Effector memory CD8-positive, alpha-beta T cell (primary cell): Measurements from ENCODE around the gene MTCL1.

ENCODE experiments used
- ATAC-seq: fragments of 150-1000 bp; cut with Tn5 transposase; replicated peaks from 2 replicates; pipeline ENCODE4 v1.10.0; 2021; ENCODE audit warnings: mild to moderate bottlenecking, moderate library complexity
- DNase-seq, 3 experiments: peaks; one replicate each; pipeline ENCODE4 v3.0.0; 2021
- H3K27ac Mint-ChIP-seq, 2 donors: one replicate each; pipeline ENCODE4 v1.8.0; 2022; ENCODE audit warnings: mild to moderate bottlenecking in 2 of 2, mixed read lengths in 2 of 2, moderate library complexity in 2 of 2
- H3K27me3 Mint-ChIP-seq, 2 donors: one replicate each; pipeline ENCODE4 v1.8.0; 2022; ENCODE audit warnings: mixed read lengths in 2 of 2
- H3K36me3 Mint-ChIP-seq: one replicate; pipeline ENCODE4 v1.8.0; 2022; ENCODE audit warnings: mild to moderate bottlenecking, moderate library complexity, mixed read lengths; ENCODE audit not compliant: insufficient read depth
- H3K4me1 Mint-ChIP-seq, 2 donors: one replicate each; pipeline ENCODE4 v1.8.0; 2022; ENCODE audit warnings: low read depth in 2 of 2, mixed read lengths in 2 of 2
- H3K4me3 Mint-ChIP-seq, 2 donors: one replicate each; pipeline ENCODE4 v1.8.0; 2022; ENCODE audit warnings: mild to moderate bottlenecking in 2 of 2, mixed read lengths in 2 of 2, moderate library complexity in 2 of 2
- H3K9me3 Mint-ChIP-seq, 2 donors: one replicate each; pipeline ENCODE4 v1.8.0; 2022; ENCODE audit warnings: mixed read lengths in 2 of 2

MTCL1 gene

DNA sequence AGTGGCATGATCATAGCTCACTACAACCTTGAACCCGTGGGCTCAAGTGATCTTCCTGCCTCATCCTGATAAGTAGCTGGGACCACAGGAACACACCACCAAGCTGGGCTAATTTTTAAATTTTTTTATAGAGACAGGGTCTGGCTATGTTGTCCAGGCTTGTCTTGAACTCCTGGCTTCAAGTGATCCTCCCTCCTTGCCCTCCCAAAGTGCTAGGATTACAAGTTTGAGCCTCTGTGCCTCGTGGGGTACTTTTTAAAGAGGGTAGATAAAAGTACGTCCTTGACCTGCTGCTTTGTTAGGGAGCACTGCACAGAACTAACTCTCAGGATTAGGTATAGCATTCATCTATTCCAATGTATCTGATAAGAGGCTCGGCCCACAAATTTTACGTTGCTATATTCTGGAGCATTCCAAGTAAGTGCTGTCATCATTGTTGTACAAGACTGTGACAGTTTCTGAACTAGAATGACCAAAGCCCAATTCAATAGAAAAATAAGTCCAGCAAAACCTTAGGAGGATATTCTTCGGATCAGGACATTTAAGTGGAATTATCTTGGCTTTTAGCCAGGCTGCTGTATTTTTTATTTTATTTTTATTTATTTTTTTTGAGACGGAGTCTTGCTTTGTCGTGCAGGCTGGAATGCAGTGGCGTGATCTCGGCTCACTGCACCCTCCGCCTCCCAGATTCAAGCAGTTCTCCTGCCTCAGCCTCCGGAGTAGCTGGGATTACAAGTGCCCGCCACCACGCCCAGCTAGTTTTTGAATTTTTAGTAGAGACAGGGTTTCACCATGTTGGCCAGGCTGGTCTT lies 4.1 kb downstream of the MTCL1 start:
- Mint-ChIP-seq H3K36me3 (peaks cover 5% of the 10 kb centered on the region), H3K4me1 (peaks cover 8% of the 10 kb centered on the region in 2 donors), H3K9me3 (no peaks in the 10 kb centered on the region), H3K27ac (no peak overlapping the region), H3K4me3 (no peak overlapping the region), H3K27me3 (peaks cover 35 to 54% of the 10 kb centered on the region in 2 donors)
- ATAC-seq, result no peak
- no peak for DNase-seq

DNA sequence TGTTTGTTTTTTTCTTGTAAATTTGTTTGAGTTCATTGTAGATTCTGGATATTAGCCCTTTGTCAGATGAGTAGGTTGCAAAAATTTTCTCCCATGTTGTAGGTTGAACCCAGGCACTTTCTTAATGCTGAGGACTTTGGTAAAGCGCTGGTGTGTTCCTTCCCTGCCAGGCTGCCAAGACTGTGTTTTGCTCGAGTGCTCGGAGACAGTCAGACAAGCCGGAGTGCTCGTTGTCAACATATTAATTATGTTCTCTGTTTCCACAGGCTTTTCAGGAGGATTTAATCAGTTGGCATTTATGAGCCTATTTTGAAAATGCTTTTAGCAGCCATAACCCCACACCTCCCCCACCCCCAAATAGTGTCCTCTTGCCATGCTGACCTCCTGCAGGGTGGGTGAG lies 6.4 kb downstream of the MTCL1 start:
- no peaks in the 10 kb centered on the region for H3K9me3 Mint-ChIP-seq
- H3K27me3 Mint-ChIP-seq, result peaks cover 45 to 71% of the 10 kb centered on the region in 2 donors
- DNase-seq (no peak), ATAC-seq (no peak)
- H3K27ac Mint-ChIP-seq, result no peak overlapping the region
- peaks cover 5% of the 10 kb centered on the region for H3K36me3 Mint-ChIP-seq
- no peak overlapping the region for H3K4me3 Mint-ChIP-seq
- peaks cover 4% of the 10 kb centered on the region in 2 donors for H3K4me1 Mint-ChIP-seq

DNA sequence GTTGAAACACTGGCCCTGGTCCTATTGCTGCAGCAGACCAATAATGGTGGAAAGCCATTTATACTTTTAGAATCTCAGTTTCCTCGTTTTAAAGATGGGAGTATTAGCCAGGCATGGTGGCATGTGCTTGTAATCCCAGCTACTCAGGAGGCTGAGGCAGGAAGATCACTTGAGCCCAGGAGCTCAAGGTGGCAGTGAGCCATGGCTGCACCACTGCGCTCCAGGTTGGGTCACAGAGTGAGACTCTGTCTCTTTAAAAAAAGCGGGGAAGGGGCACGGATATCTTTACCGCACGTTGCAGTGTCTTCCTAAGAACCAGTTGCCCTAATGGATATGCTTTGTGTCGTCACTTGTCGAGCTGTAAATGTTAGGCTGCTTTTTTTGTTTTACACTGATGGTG lies 8.3 kb downstream of the MTCL1 start:
- H3K4me3 Mint-ChIP-seq, result no peak overlapping the region
- ATAC-seq (no peak), DNase-seq (no peak)
- H3K27me3 Mint-ChIP-seq, result peaks cover 48 to 71% of the 10 kb centered on the region in 2 donors
- H3K9me3 Mint-ChIP-seq, result no peaks in the 10 kb centered on the region
- H3K36me3 Mint-ChIP-seq, result no peaks in the 10 kb centered on the region
- no peak overlapping the region for H3K27ac Mint-ChIP-seq
- H3K4me1 Mint-ChIP-seq, result no peaks in the 10 kb centered on the region

DNA sequence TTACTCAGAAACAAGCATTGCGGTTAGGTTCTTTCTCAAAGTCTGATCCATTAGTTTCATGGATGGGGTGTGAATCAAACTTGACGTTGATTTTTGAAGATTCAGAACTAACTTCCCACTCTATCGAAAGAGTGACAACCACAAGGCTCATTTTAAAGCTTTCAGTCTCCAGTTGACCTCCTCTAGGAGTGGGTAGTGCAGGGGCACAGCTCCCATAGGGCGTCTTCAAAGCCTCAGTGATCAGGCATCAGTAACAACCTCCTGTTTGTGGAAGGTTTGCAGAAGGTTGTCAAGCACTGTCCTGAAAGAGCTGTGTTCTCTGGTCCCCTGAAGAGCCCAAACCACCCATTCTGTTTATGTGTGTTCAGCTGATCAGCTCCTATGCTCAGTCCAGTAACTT lies 10.2 kb downstream of the MTCL1 start:
- Mint-ChIP-seq H3K4me1 (no peaks in the 10 kb centered on the region), H3K9me3 (no peaks in the 10 kb centered on the region), H3K27me3 (peaks cover 42 to 62% of the 10 kb centered on the region in 2 donors), H3K4me3 (no peak overlapping the region), H3K27ac (no peak overlapping the region), H3K36me3 (no peaks in the 10 kb centered on the region)
- DNase-seq (no peak), ATAC-seq (no peak)

DNA sequence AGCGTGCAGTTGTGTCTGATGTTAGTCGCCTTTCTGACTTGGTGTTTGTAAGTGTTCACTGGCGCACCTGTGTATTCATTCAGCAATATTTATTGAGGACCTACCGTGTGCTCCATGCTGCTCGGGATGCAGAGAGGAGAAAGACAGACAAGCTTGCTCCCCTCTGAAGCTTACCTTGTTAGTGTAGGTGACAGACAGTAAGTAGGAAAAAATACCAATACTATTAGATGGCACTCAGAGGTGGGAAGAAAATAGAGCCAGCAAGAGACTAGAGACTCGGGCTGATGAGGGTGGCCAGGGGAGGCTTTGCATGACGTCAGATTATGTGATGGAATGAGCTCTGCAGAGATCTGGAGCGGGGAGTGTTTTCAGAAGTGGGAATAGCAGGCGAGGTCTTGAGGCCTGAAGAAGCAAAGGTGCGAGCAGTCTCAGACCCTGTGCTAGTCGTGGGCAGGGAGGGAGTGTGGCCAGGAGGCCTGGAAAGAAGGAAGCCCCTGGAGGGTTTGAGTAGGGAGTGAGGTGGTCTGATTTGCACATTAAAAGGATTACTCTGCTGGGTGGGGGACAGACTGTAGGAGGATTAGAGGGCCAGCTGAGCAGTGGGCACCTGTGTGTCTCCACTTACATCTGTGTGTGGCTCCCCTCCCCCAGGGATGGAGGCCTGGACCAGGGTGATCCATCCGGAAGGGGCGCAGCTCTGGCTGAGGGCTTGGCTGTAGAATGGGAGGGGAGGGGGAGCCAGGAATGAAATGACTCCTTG lies 11.8 kb downstream of the MTCL1 start:
- Mint-ChIP-seq H3K36me3 (no peaks in the 10 kb centered on the region), H3K27ac (no peak overlapping the region), H3K4me1 (no peaks in the 10 kb centered on the region), H3K27me3 (peaks cover 42 to 60% of the 10 kb centered on the region in 2 donors), H3K9me3 (no peaks in the 10 kb centered on the region), H3K4me3 (no peak overlapping the region)
- ATAC-seq (no peak), DNase-seq (no peak)

DNA sequence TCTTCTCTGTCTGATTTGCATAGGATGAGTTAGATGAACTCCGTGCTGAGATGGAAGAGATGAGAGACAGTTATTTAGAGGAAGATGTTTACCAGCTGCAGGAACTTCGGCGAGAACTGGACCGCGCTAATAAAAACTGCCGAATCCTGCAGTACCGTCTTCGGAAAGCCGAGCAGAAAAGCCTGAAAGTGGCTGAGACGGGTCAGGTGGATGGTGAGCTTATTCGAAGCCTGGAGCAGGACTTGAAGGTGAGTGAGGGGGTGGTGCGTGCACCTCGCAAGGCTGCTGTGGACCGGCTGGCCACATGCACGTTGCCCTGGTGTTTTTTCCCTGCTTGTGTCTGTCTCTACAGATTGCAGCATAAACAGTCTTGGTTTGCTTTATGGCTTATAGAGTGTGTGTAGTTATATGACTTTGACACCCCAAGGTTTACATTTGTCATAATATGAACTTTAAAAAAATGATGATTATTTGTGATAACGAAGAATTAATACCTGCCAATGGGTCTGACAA lies 13.1 kb downstream of the MTCL1 start:
- Mint-ChIP-seq H3K9me3 (no peaks in the 10 kb centered on the region), H3K36me3 (no peaks in the 10 kb centered on the region), H3K27me3 (peaks cover 42 to 52% of the 10 kb centered on the region in 2 donors), H3K4me1 (no peaks in the 10 kb centered on the region), H3K4me3 (no peak overlapping the region), H3K27ac (no peak overlapping the region)
- ATAC-seq (no peak), DNase-seq (no peak)

DNA sequence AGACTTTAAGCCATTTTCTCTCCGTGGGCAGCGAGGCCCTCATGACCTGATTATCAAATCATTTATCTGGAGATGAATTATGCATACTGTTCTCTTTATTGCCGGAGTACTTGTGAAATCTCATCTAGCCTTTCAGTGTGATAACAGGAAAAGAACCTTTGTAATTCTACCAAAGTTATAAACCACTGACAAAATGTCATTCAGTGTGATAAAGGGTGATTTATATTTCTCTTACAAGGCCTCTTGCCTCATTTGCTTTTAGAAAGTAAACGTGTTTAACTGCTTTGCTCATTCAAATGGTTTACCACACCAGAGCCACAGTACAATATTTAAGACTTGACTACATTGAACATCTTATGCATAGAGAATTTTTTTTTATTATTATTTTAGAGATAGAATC lies 13.8 kb downstream of the MTCL1 start:
- Mint-ChIP-seq H3K4me3 (no peak overlapping the region), H3K36me3 (no peaks in the 10 kb centered on the region), H3K27me3 (peaks cover 34 to 45% of the 10 kb centered on the region in 2 donors), H3K27ac (no peak overlapping the region), H3K4me1 (no peaks in the 10 kb centered on the region), H3K9me3 (no peaks in the 10 kb centered on the region)
- ATAC-seq (no peak), DNase-seq (no peak)

DNA sequence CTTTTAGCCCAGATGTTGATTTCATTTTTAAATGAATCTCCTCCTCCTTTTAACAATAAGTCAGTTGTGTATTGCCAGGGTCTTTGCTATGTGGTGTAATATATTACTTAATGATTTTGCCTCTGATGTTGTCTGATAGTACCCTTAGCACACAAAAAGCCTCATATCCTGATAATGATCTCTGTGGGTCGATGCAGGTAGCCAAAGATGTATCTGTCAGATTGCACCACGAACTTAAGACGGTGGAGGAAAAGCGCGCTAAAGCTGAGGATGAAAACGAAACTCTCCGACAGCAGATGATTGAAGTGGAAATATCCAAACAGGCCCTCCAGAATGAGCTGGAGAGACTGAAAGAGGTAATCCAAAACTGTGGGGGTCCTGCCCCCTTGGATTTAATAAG lies 14.8 kb downstream of the MTCL1 start:
- Mint-ChIP-seq H3K36me3 (no peaks in the 10 kb centered on the region), H3K9me3 (no peaks in the 10 kb centered on the region), H3K27ac (no peak overlapping the region), H3K27me3 (peaks cover 30 to 35% of the 10 kb centered on the region in 2 donors), H3K4me3 (no peak overlapping the region), H3K4me1 (no peaks in the 10 kb centered on the region)
- no peak for DNase-seq
- no peak for ATAC-seq

DNA sequence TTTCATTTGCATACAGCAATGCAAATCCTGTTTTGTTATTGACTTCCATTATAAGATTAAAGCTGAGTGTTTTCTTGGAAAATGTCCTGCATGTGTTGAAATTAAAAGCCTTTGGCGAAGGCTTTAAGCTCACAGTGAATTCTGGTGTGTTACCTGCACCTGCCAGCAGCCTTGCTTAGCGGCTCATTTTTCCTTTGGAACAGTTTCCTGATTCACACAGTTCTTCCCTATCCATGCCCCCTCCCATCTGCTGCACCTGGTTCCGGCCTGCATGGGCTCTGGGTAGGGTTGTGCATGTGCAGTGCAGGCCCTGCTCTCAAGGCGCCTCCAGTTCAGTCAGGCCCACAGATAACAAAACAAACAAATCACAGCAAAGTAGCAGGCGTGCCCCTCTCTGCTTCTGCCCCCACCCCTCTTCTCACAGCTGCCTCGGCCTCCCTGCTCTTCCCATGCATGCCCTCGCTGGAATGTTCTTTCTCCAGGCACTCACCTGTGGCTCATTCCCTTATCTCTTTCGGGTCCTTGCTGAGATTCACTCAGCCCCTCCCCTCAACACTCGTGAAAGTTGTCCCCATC lies 15.8 kb downstream of the MTCL1 start:
- Mint-ChIP-seq H3K4me3 (no peak overlapping the region), H3K27me3 (peaks cover 23 to 25% of the 10 kb centered on the region in 2 donors), H3K36me3 (no peaks in the 10 kb centered on the region), H3K9me3 (peaks cover 0 to under 1% of the 10 kb centered on the region in 2 donors), H3K4me1 (no peaks in the 10 kb centered on the region), H3K27ac (no peak overlapping the region)
- ATAC-seq, result no peak
- no peak for DNase-seq

DNA sequence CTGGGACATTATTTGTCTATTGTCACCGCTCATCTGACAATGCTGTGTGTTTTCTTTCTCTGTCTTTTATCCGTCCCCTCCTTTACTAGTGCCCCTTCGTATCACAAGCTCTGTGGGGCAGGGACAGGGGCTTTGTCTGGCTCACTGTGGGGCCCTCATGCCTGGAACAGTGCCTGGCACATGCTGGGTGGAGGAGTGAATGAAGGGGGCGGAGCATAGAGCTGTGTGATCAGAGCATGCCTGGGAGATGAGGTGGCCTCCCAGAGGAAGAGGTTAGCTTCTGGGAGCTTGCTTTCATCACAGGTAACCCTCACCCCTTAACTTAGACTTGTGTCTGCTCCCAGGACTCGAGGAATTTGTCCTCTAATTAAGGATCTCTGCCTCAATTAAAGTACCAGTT lies 16.4 kb downstream of the MTCL1 start:
- Mint-ChIP-seq H3K36me3 (no peaks in the 10 kb centered on the region), H3K4me3 (no peak overlapping the region), H3K27me3 (peaks cover 18 to 20% of the 10 kb centered on the region in 2 donors), H3K9me3 (peaks cover 0 to 1% of the 10 kb centered on the region in 2 donors), H3K27ac (no peak overlapping the region), H3K4me1 (no peaks in the 10 kb centered on the region)
- DNase-seq (no peak), ATAC-seq (no peak)

DNA sequence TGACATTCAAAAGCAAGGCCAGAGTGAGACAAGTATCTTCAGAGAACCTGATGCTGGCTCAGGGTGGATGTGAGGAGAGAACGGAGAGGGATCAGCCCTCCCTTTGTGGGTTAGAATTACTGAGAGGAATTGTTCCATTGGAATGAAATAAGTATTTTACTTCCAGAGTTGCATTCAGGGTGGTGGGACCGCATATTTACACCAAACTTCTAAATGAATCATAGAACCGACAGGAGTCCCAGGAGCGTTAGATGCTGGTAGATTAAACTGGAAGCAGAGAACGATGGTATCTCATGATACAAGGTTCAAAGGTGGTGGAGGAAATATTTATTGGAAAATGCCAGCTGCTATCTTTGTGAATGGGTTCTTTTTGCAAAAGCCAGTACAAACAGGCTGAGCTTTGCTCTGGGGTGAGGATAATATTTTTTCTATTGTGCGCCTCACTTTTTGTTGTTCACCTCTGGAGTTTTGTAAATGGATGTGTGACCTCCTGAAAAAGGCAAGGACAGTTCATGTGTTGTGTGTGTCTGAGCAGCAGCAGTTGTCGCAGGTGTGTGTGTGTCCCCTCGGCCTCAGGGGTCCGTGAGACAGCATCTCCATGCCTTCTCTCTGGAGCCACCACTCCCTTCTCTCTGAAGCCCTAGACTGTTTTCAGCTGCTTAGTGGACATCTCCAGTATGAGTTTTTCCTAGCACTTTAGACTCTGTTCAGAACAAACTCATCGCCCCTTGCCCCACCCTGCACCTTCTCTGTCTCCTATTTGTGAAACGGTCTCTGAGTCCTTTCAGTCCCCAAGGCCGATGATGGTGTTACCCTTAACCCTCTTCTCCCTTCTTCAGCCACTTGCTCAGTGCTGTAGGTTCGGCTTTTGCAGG lies 17.8 kb downstream of the MTCL1 start:
- ATAC-seq (no peak), DNase-seq (no peak)

DNA sequence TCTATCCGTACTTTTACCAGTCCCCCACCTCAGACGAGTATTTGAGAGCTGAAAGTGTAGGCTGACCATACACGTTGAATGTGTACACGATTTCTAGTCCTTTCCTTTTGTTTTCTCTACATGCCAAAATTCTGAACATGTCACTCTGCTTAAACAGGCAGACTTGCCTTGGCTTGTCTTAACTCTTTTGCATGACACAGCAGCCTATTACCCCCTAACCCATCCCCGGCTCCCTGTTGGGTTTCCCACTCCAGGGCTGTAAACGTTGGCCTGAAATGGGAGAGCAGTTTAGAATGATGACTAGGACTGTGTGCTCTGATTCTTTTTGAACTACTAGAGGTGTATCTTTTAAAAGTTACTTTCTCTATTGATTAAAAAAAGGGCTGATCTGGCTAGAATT lies 19.1 kb downstream of the MTCL1 start:
- ATAC-seq (no peak), DNase-seq (no peak)
- Mint-ChIP-seq H3K36me3 (peaks cover 6% of the 10 kb centered on the region), H3K27ac (no peak overlapping the region), H3K27me3 (no peaks in the 10 kb centered on the region), H3K4me1 (no peaks in the 10 kb centered on the region), H3K9me3 (peaks cover 0 to 1% of the 10 kb centered on the region in 2 donors), H3K4me3 (no peak overlapping the region)

More for the DNA sequence above, 17.8 kb downstream of the MTCL1 start:
- Mint-ChIP-seq H3K36me3 (peaks cover 3% of the 10 kb centered on the region), H3K27ac (no peak overlapping the region), H3K27me3 (peaks cover 3 to 5% of the 10 kb centered on the region in 2 donors), H3K4me1 (no peaks in the 10 kb centered on the region), H3K9me3 (peaks cover 0 to 1% of the 10 kb centered on the region in 2 donors), H3K4me3 (no peak overlapping the region)

DNA sequence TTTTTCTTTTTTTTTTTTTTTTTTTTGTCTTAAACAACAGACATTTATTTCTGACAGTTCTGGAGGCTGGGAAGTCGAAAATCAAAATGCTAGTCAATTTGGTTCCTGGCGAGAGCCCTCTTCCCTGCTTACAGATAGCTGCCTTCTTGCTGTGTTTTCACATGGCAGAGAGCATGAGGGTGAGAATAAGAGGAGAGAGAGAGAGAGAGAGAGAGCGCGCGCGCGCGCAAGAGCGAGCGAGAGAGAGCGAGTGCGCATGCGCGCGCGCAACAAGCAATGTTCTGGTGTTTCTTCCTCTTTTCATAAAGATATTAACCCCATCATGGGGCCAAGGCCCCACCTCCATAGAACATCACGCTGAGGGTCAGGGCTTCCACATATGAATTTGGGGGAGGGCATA lies 20.9 kb downstream of the MTCL1 start:
- ATAC-seq (no peak), DNase-seq (no peak)
- H3K27me3 Mint-ChIP-seq, result no peaks in the 10 kb centered on the region
- no peak overlapping the region for H3K27ac Mint-ChIP-seq
- no peaks in the 10 kb centered on the region for H3K4me1 Mint-ChIP-seq
- no peak overlapping the region for H3K4me3 Mint-ChIP-seq
- peaks cover 6% of the 10 kb centered on the region for H3K36me3 Mint-ChIP-seq
- peaks cover 0 to 1% of the 10 kb centered on the region in 2 donors for H3K9me3 Mint-ChIP-seq
